ENCODE data around the gene DCLK3. TPM values are rescaled to one million over a fixed set of nuclear protein-coding genes. Genes with fewer than 3 reads are reported as not detected.

Gene DCLK3
- total RNA-seq, 4 donors from 2014 or later = 0.10 to 0.55 (median 0.47) TPM

DNA sequence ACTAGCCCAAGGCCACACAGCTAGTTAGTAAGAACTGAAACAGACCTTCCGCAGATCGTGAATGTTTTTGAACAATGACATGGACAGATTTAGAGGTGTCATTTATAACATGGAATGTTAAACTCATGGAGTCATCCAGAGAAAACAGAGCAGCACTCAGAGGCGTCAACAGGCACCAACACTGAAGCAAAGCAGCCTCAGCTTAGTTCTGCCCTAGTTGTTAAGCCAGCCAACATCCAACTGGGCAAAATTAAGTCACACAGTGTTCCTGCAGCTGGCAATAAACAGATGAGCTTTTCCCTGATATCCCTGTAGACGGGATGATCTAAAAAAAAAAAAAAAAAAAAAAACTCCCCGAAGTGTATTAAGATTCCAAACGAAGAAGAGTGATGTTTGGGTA lies 13.6 kb downstream of the DCLK3 start:
- TF ChIP-seq POLR2A (IDR thresholded peaks at IDR 0.05) = no peak
- Histone ChIP-seq H3K9me3 (no peaks in the 10 kb centered on the region), H3K36me3 (no peaks in the 10 kb centered on the region), H3K27me3 (no peaks in the 10 kb centered on the region), H3K27ac (no peak overlapping the region), H3K4me3 (no peak overlapping the region), H3K4me1 (no peaks in the 10 kb centered on the region)
- intact Hi-C loops (cut with DNase I; ENCODE audit: low total_unique reads) (no loop called here), in situ Hi-C loops (cut with MboI; ENCODE audit: low sequenced_read_pairs in 4 of 4) (no loop called here)
- ATAC-seq = no peak
- DNase-seq = no peak

DNA sequence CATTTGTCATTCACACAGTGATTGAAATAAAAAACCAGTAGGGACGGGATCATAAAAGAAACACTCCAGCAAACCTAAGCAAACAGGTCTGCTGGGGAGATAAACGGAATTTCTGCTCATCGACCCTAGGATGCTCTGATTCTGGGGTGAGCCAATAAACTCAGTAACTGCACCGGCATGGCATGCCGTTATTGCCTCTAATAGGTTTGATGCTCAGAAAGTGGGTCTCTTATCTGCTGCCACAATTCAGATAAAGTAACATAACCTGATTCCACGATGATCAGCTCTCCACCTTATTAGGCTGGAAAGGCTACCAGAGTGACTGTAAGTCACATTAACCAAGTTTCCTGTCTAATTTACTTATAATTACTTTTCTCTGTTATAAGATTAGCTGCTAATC lies 19.6 kb downstream of the DCLK3 start:
- TF ChIP-seq, protein P1, sequence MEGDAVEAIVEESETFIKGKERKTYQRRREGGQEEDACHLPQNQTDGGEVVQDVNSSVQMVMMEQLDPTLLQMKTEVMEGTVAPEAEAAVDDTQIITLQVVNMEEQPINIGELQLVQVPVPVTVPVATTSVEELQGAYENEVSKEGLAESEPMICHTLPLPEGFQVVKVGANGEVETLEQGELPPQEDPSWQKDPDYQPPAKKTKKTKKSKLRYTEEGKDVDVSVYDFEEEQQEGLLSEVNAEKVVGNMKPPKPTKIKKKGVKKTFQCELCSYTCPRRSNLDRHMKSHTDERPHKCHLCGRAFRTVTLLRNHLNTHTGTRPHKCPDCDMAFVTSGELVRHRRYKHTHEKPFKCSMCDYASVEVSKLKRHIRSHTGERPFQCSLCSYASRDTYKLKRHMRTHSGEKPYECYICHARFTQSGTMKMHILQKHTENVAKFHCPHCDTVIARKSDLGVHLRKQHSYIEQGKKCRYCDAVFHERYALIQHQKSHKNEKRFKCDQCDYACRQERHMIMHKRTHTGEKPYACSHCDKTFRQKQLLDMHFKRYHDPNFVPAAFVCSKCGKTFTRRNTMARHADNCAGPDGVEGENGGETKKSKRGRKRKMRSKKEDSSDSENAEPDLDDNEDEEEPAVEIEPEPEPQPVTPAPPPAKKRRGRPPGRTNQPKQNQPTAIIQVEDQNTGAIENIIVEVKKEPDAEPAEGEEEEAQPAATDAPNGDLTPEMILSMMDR (IDR thresholded peaks at IDR 0.05 in 4 of 5, conservative IDR thresholded peaks at IDR 0.05 in 1 of 5) = no peak
- TF ChIP-seq POLR2A (IDR thresholded peaks at IDR 0.05) = no peak
- no peaks in the 10 kb centered on the region for H3K9me3 ChIP-seq
- no peak overlapping the region for H3K4me3 ChIP-seq
- intact Hi-C loops (cut with DNase I; ENCODE audit: low total_unique reads) = no loop called here
- in situ Hi-C loops (cut with MboI; ENCODE audit: low sequenced_read_pairs in 4 of 4) = loop anchor here in 1 of 4 donors (25.0 kb wide), 2 partner anchors 218 to 468 kb away; no protein-coding TSS in a partner anchor
- DNase-seq = no peak
- no peak overlapping the region for H3K27ac ChIP-seq
- H3K27me3 ChIP-seq = no peaks in the 10 kb centered on the region
- H3K36me3 ChIP-seq = no peaks in the 10 kb centered on the region
- no peaks in the 10 kb centered on the region for H3K4me1 ChIP-seq
- ATAC-seq = no peak

DNA sequence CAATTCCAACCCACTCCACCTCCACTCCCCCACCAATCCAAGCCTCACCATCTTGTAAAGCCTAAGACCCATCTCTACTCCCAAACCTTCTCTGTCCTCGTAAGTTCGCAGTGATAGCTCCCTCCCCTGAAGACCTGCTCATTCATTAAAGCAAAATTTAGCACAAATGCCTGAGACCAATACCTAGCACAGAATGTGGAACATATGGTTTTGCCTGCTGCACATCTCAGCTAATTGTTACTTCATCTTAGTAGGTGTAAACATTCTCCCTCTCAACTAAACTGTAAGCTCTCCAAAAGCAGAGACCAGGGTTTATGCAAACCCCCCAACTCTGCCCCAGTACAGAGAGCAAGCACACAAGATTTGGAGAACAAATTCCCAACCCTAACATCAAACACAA lies 20.5 kb downstream of the DCLK3 start:
- in situ Hi-C loops (cut with MboI; ENCODE audit: low sequenced_read_pairs in 4 of 4) = loop anchor here in 1 of 4 donors (25.0 kb wide), 2 partner anchors 218 to 468 kb away; no protein-coding TSS in a partner anchor
- TF ChIP-seq POLR2A (IDR thresholded peaks at IDR 0.05) = no peak
- TF ChIP-seq, protein P1 (IDR thresholded peaks at IDR 0.05 in 4 of 5, conservative IDR thresholded peaks at IDR 0.05 in 1 of 5) = no peak

DNA sequence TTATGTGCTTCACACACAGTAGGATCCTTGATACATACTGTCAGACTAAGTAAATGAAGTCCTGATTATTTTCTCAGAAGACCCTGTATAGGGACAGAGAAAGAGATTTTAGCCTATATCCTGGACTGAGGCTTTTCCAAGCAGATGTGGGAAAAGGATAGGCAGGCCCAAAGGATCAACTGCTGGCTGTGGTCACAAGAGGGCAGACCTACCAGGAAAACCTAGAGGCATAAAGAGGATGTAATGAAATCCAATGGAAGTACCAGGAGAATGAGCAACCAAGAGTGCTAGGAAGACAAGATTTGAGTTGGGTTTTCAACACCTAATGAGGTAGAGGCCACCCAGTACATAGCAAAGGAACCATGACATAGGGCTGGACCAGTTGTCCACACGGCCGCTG lies 23.1 kb downstream of the DCLK3 start:
- no peak for ATAC-seq
- in situ Hi-C loops (cut with MboI; ENCODE audit: low sequenced_read_pairs in 4 of 4) (loop anchor here in 1 of 4 donors (25.0 kb wide), 2 partner anchors 221 to 471 kb away; no protein-coding TSS in a partner anchor), intact Hi-C loops (cut with DNase I; ENCODE audit: low total_unique reads) (no loop called here)
- TF ChIP-seq POLR2A (IDR thresholded peaks at IDR 0.05) = no peak
- TF ChIP-seq, protein P1 (IDR thresholded peaks at IDR 0.05 in 4 of 5, conservative IDR thresholded peaks at IDR 0.05 in 1 of 5) = no peak
- Histone ChIP-seq H3K9me3 (no peaks in the 10 kb centered on the region), H3K36me3 (no peaks in the 10 kb centered on the region), H3K4me3 (no peak overlapping the region), H3K4me1 (peaks cover 0 to 6% of the 10 kb centered on the region in 2 donors), H3K27me3 (no peaks in the 10 kb centered on the region), H3K27ac (no peak overlapping the region)
- no peak for DNase-seq

More for the DNA sequence above, 20.5 kb downstream of the DCLK3 start:
- DNase-seq (no peak), ATAC-seq (no peak)
- no peaks in the 10 kb centered on the region for H3K27me3 ChIP-seq
- no peaks in the 10 kb centered on the region for H3K36me3 ChIP-seq
- intact Hi-C loops (cut with DNase I; ENCODE audit: low total_unique reads) = no loop called here
- H3K27ac ChIP-seq = no peak overlapping the region
- no peaks in the 10 kb centered on the region for H3K9me3 ChIP-seq
- H3K4me3 ChIP-seq = no peak overlapping the region
- H3K4me1 ChIP-seq = peaks cover 0 to 6% of the 10 kb centered on the region in 2 donors

DNA sequence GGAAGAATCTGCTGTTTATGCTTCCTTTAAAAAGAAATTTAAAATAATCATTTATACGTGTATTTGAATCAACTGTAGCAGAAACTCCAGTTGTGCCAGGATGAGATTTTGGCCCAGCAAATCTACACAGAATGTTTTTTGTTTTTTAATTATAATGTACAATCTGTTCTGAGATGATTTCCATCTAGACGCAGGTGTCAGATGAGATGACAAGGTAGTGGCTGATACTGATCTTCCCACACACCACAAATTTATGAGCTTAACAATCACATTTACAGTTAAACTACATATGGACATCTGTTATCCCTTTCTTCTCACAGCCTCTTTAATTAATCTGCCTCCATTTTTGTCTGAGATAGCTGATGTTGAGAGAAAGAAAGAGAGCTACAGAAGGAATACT lies 23.6 kb downstream of the DCLK3 start:
- no peaks in the 10 kb centered on the region for H3K27me3 ChIP-seq
- no peaks in the 10 kb centered on the region for H3K9me3 ChIP-seq
- ATAC-seq (no peak), DNase-seq (no peak)
- intact Hi-C loops (cut with DNase I; ENCODE audit: low total_unique reads) (no loop called here), in situ Hi-C loops (cut with MboI; ENCODE audit: low sequenced_read_pairs in 4 of 4) (loop anchor here in 1 of 4 donors (25.0 kb wide), 2 partner anchors 222 to 472 kb away; no protein-coding TSS in a partner anchor)
- H3K4me1 ChIP-seq = peaks cover 0 to 6% of the 10 kb centered on the region in 2 donors
- no peak overlapping the region for H3K4me3 ChIP-seq
- TF ChIP-seq, protein P1 (IDR thresholded peaks at IDR 0.05 in 4 of 5, conservative IDR thresholded peaks at IDR 0.05 in 1 of 5) = no peak
- no peak for TF ChIP-seq POLR2A (IDR thresholded peaks at IDR 0.05)
- H3K36me3 ChIP-seq = no peaks in the 10 kb centered on the region
- no peak overlapping the region for H3K27ac ChIP-seq
